HG02678 (cell line): ENCODE measurements around the gene CFAP53.

Experiments used
- ATAC-seq: cut with Tn5 transposase; IDR thresholded peaks from one replicate; pipeline ENCODE4 v1.9.1; 2021; ENCODE audit warnings: mild to moderate bottlenecking, moderate library complexity; ENCODE audit not compliant: unreplicated experiment

Gene CFAP53

GRCh38 chr18:50196261-50196660, 70.0 kb downstream of the CFAP53 start:
- ATAC-seq = no peak

GRCh38 chr18:50195689-50196088, 70.6 kb downstream of the CFAP53 start:
- ATAC-seq = no peak

GRCh38 chr18:50194631-50195532, 71.4 kb downstream of the CFAP53 start, which contains the start of gene MYO5B:
Gene MYO5B, minus strand, starts transcription at chr18:50195147. Its CDS starts 354 bp downstream, at chr18:50194793.
- ATAC-seq = peak; percentile 83

- ATAC-seq = peak; percentile 4
Measured at GRCh38 chr18:50193796-50194630, 72.3 kb downstream of the CFAP53 start.

- no peak for ATAC-seq
Measured at GRCh38 chr18:50192995-50193795, 73.1 kb downstream of the CFAP53 start.

- no peak for ATAC-seq
Measured at GRCh38 chr18:50190926-50191325, 75.4 kb downstream of the CFAP53 start.

- no peak for ATAC-seq
Measured at GRCh38 chr18:50190236-50190635, 76.1 kb downstream of the CFAP53 start.

- no peak for ATAC-seq
Measured at GRCh38 chr18:50189160-50189559, 77.1 kb downstream of the CFAP53 start.

- no peak for ATAC-seq
Measured at GRCh38 chr18:50188652-50189051, 77.6 kb downstream of the CFAP53 start.

- no peak for ATAC-seq
Measured at GRCh38 chr18:50187659-50188058, 78.6 kb downstream of the CFAP53 start.

- ATAC-seq = no peak
Measured at GRCh38 chr18:50186385-50186784, 79.9 kb downstream of the CFAP53 start.

- ATAC-seq = no peak
Measured at GRCh38 chr18:50183556-50183955, 82.7 kb downstream of the CFAP53 start.

- no peak for ATAC-seq
Measured at GRCh38 chr18:50182511-50182910, 83.8 kb downstream of the CFAP53 start.

GRCh38 chr18:50181590-50181989, 84.7 kb downstream of the CFAP53 start:
- no peak for ATAC-seq

GRCh38 chr18:50179465-50179864, 86.8 kb downstream of the CFAP53 start:
- no peak for ATAC-seq

GRCh38 chr18:50177294-50177992, 88.9 kb downstream of the CFAP53 start:
- no peak for ATAC-seq
